Effector CD4-positive, alpha-beta T cell (primary cell): ENCODE measurements around the gene ACLY.

Experiments
- DNase-seq: peaks from one replicate; pipeline ENCODE4 v3.0.0-alpha.2; 2020
- total RNA-seq: gene quantifications from one replicate; lab custom pipeline; 2026; lab: John Stamatoyannopoulos, UW

ACLY gene
- 135 reads per million, percentile 87 among the genes with 10 or more reads in this experiment for total RNA-seq

DNA sequence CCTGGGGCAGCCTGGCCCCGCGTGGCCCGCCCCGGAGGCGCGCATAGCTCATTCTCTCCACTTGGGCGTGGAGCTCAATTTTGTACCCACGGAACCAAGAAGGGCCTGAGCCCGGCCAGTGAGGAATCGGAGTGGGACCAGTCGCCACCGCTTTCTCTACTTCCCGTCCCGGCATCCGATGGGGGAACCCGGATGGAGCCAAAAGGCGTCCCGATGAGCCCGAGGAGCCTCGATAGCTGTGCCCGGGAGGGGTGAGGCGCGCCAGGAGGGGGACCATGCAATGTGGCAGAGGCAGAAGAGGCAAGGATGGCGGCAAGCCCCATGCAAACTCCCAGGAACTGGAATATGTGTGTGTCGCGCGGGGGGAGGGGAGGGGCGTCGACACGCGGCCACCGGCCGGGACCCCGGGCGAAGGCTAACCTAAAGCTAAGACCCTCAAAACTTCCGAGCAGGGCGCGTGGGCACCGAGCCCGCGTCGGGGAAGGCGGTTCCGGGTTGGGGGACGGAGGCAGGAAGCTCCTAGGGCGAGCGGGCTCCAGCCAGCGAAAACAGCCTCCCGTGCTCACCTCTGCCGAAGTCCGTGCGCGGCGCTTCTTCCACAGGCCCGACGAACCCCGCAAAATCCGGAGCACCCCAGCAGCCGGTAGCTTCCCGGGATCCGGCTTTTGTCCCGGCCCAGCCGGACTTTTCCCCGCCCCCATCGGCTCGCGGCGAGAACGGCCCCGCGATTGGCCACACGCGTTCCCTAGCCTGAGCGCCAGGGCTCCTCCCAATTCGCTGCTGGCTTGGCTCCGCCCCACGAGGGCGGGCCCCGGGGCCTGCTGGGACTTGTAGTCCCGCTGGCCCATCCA, at the start of gene ACLY:
ACLY (minus strand) TSS at position 638 of the 851 bp plus-strand sequence. CDS start 5,078 bp downstream, outside the sequence.
- peak; percentile 93 for DNase-seq

DNA sequence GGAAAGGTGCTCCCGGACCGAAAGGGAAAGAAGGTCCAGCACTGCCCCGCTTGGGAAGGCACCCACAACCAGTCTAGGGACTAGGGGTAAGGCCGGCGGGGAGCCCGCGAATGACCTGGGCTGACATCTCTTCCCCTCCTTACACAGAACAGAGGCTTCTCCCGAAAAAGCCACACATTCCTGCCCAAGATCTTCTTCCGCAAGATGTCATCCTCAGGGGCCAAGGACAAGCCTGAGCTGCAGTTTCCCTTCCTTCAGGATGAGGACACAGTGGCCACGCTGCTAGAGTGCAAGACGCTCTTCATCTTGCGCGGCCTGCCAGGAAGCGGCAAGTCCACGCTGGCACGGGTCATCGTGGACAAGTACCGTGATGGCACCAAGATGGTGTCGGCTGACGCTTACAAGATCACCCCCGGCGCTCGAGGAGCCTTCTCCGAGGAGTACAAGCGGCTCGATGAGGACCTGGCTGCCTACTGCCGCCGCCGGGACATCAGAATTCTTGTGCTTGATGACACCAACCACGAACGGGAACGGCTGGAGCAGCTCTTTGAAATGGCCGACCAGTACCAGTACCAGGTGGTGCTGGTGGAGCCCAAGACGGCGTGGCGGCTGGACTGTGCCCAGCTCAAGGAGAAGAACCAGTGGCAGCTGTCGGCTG, 49.3 kb upstream of the ACLY start:
- DNase-seq: no peak

DNA sequence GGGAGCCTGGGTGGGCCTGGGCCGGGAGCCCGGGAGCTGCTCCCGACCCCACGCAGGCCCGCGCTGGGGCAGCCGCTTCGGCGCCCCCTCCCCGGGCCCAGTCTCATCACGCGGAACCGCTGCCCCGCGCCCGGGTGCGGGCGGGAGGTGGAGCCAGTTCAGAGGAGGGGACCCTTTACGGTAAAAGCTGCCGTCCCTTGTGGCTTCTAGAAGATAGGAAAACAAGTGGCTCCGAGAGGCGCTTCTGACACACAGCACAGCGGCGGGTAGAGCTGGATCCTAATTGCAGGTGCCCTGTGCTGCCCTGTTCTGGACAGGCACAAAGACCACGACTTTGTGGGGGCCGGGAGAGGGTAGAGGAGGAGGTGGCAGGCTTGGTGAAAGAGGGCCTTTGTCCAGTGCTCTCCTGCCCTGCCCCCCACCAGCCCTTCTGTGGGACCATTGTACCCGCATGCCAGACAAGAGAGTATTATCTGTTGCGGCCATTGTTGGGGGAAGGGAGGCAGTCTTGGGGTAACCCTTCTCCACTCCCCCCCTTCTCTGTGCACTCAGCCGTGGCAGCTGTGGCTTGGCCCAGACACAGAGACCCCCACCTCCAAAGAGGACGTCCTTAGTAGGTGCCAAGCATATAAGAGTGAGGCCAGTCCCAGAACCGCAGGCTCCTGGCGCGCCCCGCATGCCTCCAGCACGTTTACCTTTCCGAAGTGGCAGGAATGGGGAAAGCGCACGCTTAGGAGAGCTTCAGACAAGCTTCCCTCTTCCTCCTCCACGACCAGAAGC, 48.6 kb upstream of the ACLY start:
- peak; percentile 10 for DNase-seq

DNA sequence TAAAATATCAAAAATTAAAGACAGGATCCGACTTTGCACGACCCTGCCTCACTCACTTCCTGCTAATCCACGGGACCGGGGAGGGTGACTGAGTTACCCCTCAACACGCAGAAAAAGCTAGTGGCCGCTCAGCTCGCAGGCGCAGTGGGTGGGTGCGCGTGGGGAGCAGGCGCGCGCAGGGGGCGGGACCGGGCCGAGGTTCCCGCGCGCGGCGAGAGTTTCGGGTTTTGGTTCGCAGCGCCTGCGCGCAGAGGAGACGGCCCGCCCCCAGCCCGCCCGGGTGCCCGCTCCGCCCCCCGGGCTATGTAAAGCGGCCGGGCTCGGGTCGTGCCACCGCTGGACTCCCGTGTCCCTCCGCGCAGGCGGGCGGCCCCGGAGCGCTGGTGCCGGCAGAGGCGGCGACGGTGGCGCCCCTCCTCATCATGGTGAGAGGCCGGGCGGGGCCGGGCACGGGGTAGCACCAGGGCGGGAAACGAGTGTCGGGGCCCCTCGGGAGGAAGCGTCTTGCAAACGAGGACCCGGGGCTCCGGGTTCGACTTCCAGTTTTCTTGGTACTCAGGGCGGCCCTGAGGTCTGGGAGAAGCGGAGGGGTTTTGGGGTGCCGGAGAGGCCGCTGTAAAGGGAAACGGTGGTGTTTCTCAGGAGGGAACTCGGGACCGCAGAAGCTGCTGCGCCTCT, 47.9 kb upstream of the ACLY start, which contains the start of gene CNP:
CNP (plus strand) TSS at position 333 of the 678 bp plus-strand sequence; CDS start at position 423, 90 bp downstream.
- DNase-seq: peak; percentile 87

DNA sequence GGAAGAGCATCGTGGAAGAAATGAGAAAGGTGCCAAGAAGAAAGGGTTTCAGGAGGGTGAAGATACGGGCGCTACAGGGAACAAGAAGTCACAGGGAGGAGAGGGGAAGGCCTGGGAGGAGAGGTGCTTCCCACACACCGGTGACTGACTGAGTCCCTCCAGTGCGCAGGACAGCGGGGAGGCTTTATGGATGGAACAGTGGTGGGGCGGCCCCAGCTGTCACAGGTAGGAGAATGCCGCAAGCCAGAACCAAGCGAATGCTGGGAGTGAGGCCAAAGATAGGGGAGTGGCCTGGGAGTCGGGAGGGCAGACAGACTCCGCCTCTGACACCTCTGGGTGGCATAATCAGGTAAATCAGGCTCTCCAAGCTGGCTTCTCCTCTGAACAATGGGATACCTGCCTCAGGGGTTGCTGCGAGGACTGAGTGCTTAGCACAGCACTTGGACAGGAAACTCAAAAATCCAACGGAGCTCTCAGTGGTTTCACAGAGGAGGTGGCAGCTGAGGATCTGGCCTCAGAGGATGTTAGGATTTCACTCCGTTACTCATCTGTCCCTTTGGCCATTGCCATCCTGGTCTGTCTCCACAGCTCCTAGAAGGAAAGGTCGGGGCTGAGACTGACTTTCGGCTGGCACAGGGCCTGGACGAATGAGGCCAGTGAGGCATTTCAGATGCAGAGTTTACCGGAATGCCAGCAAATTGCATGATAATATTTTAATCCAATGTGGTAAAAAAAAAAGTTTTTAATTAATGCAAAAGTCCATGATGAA, 47.1 kb upstream of the ACLY start:
- DNase-seq: peak; percentile 53

DNA sequence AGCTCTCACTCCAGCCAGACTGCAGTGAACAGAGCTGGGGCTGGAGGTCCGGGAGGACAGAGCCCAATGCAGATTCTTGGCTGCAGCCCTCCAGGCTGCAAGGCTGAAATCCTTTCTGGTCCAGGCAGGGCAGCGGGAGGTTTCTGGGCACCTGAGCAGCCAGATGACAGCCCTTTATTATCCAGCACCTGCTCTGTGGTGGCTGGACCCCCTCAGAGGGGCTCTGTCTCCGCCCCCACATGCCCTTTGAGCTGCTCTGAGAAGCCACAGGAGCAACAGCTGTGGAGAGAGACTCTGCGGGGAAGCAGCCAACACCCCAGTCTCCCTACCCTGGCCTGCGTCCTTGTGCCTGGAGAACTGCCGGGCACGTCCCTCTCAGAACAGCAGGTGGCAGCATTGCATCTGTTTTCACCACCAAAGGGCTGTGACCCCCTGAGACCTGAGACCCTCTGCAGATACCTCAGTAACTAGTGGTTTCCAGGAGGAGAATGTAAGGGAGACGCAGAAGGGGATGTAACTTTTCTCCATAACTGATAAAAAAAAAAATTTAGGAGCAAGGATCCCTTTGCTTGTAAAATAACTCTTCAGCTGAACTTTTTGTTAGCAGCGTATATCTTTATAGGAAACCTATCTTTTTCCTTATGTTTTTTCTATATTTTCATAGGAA, 44.1 kb upstream of the ACLY start:
- DNase-seq: peak; percentile 64

DNA sequence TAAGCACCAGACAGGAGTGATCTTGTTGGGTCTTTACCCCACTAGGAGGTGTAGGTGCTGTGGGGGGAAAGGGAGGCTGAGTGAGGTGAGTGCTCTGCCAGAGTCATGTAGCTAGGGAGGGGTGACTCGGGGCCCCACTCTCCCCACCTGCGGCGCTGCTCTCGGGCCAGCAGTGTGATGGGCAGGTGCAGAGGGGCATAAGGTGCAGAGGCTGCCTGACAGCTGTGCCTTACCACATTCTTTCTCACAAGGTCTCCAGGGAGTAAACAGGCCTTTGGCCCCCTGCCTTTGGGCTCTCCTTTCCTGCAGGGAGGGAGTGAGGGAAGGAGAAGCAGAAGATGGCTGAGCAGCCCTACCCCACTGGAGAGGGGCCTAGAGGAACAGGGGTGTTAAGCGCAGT, 43.4 kb upstream of the ACLY start:
- no peak for DNase-seq

DNA sequence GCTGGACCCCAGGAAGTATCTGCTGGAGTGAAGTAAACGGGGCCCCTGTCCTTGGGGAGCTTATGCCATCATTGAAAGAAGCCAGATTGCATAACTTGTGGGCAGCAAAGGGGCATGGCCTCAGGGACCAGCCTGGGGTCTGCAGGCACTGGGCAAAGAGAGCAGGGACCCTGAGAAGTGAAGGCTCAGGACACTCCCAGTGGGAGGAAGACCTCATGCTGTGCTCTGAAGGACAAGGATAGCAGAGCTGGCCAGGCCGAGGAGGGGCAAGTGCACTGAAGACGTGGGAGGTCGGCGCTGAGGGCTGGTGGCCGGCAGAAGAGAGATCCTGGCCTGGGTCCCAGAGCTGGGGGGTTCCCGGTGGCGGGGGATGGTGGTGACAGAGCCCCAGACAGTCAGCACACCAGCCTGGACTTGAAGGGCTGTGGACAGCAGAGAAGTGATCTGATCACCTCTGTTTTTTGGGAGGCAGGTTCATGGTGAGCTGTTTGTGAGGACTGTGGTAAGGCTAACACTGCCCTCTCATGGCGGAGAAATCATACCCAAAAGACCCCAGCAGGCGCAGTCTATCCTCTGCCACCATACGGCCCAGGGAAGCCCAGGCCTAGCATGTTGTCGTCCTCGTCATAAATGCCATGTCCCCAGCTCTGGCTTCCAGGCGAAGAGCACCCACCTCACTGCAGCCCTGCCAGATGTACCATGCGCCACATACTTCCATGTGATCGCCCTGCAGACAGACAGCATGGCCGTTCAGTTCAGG, 40.8 kb upstream of the ACLY start:
- no peak for DNase-seq

DNA sequence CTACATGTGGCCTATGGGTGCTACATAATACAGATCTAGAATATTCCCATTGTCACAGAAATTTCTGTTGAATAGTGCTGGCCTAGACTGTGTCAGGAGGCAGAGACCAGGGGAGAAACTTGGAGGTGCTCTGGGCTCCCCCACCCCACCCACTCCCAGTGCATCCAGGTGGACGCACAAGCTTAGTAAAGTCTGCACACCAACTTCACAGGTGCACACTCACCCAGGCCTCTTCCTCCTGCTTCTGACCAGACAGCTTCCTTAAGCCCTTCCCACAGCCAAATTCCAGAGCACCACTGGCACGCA, 40.2 kb upstream of the ACLY start:
- no peak for DNase-seq

DNA sequence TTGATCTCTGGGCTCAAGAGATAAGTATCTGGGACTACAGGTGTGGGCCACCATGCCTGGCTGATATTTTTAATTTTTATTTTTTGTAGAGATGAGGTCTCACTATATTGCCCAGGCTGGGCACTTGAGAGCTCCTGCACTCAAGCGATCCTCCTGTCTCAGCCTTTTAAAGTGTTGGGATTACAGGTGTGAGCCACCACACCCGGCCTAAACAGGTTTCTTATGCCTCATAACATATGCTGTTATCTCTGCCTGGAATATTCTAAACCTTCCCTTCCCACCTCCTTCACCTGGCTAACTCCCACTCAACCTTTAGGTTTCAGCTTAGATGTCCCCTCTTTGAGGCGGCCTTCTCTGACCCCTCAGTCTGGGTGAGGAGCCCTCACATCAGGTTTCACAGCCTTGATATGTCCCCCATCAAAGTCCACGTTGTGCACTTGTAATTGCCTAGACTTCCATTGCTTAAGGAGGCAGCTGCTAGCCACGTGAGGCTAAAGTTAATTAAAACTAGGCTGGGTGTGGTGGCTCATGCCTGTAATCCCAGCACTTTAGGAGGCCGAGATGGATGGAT, 39.2 kb upstream of the ACLY start:
- no peak for DNase-seq

DNA sequence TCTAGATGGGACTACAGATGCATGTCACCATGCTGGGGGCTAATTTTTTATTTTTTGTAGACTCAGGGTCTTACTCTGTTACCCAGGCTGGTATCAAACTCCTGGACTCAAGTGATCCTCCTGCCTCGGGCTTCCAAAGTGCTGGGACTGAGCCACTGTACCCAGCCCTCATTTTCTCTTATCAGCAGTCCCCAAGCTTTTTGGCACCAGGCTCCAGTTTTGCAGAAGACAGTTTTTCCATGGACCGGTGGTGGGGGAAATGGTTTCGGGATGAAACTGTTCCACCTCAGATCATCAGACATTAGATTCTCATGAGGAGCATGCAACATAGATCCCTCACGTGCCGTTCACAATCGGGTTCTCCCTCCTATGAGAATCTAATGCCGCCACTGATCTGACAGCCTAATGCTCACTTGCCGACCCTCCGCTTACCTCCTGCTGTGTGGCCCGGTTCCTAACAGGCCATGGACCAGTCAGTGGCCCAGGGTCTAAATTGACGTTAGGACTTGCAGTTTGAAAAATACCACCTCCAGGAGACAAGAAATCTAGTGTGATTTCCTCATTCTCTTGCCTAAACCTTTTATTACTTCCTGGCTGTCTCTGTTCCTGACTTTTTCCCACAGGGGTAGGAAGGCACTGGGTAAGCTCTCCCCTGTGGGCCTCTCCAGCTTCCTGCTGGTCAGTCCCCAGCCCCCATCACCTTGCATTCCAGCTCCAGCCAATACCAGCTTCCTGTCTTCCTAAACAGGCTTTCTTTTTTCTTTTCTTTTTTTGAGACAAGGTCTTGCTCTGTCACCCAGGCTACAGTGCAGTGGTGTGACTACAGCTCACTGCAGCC, 38.5 kb upstream of the ACLY start:
- DNase-seq: no peak

DNA sequence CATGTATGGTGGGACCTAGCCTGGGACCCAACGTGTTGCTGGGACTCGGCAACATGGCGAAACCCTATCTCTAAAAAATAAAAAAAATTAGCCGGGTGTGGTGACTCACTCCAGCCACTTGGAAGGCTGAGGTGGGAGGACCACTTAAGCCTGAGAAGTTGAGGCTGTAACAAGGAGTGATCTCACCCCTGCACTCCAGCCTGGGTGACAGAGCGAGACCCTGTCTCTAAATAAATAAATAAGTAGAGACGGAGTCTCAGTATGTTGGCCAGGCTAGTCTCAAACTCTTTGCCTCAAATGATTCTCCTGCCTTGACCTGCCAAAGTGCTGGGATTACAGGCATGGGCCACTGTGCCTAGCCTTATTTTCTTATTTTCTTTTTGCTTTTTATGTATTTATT, 37.8 kb upstream of the ACLY start:
- DNase-seq: no peak

DNA sequence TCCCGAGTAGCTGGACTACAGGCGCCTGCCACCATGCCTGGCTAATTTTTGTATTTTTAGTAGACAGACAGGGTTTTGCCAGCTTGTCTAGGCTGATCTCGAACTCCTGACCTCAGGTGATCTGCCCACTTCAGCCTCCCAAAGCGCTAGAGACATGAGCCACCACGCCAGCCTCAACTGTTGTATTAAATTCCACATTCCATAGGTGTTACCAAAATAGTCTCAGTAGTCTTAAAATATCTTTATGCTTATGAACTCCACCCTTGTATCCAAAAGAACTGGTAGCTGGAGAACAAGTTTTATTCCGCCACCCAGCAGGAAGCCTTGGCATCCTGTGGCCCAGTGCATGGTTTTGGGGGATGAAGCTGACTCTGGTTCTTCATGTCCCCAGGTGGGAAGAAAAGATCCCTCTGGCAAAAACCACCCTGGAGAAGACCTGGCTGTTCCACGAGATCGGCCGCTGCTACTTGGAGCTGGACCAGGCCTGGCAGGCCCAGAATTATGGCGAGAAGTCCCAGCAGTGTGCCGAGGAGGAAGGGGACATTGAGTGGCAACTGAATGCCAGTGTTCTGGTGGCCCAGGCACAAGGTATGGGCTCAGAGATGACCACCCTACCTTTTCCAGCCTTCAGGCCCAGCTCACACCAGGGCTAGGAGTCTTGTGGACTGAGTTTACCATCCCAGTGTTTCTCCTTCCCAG, 30.2 kb upstream of the ACLY start:
- no peak for DNase-seq

DNA sequence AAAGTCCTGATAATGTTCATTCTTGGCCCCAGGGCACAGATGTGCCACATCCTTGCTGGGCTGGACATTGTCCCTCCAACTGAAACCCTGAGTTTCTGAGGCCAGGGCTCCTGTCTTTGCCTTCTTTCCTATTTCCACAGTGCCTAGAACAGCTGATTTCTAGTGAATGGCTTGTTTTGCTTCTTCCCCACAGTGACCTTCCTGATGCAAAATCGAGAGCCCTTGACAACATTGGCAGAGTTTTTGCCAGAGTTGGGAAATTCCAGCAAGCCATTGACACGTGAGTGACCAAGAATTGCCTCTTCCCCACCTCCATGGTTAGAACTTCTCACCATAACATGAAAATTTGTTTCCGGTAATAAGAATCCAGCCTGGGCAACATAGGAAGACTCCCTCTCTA, 26.2 kb upstream of the ACLY start:
- DNase-seq: no peak

DNA sequence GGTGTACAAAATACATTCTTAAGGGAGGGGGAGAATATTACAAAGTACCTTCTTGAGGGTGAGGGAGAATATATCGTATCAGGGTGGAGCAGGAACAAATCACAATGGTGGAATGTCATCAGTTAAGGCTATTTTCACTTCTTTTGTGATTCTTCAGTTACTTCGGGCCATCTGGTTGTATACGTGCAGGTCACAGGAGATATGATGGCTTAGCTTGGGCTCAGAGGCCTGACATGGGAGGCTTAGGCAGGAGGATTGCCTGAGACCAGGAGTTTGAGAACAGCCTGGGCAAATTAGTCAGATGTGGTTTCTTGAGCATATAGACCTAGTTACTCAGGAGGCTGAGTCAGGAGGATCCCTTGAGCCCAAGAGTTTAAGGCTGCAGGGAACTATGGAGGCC, 24.7 kb upstream of the ACLY start:
- no peak for DNase-seq

DNA sequence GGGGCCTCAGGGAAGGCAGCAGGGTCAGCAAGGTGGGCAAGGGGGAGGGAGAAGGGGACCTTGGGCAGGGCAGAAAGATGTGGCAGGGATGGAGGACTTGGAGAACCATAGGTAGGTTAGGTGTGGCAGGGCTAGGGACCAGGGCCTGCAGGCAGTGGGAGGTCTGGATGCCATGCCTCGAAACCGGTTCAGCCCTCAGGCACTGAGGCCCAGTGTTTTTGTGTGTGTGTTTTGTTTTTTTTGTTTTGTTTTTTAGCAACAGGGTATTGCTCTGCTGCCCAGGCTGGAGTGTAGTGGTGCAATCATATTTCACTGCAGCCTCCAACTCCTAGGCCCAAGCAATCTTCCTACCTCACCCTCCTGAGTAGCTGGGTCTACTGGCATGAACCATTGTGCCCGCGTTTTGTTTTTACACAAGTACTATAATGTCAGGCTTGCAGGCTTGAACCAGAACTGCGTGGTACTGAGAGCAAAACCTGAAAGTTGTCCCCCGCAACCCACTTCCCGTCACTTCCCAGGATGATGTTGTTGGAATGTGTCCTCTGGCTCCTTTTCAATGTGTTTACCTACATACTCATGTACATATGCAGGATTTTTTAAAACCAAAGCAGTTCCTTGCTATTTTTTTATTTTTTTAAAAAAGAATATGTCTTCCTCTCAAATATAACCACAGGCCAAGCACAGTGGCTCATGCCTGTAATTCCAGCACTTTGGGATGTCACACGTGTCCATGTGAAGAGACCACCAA, 24.0 kb upstream of the ACLY start:
- DNase-seq: no peak

DNA sequence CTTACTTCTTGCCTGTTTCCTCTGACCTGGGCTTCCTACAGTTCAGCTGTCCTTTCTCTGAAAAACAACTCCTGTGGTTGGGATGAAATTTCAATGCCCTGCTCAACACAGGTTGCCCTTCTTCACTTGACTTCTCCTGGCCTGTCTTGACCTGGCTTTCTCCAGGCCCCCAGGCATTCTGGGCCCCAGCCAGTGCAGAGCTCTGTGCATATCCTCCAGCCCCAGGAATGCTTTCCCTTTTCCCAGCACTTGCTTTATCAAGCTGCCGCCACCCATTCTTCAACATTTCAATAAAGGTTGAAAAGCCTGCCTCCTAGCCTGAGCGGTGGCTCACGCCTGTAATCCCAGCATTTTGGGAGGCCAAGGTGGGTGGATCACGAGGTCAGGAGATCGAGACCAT, 22.4 kb upstream of the ACLY start:
- DNase-seq: no peak

DNA sequence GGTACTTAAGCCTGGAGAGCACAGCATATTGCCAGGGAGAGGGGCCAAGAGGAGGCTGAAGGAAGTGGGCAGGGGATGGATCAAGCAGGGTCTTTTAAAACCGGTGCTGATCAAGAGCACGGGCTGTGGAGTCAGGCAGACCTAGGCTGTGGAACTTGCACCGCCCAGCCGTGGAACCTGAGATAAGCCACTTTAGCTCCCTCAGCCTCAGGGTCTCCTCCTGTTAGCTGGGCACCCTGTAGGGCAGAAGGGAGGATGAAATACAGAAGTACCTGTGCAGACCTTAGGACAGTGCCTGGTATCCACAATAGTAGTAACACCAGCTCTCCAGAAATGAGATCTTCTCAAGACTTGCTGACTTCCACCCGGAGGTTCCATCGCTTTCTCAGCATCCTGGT, 20.9 kb upstream of the ACLY start:
- no peak for DNase-seq
